ENCODE data around the gene DEK.

- TF ChIP-seq CTCF (IDR thresholded peaks at IDR 0.05; ENCODE audit: low read depth, low read length, poor library complexity, severe bottlenecking), result no peak
- TF ChIP-seq EZH2phosphoT487 (IDR thresholded peaks at IDR 0.05; ENCODE audit: borderline replicate concordance, low read length), result no peak
Observed at GRCh38 chr6:18260448-18261106, 3.8 kb downstream of the DEK start.

All from DOHH2 (cell line).